ENCODE results near the gene VASP. TPM values are rescaled to one million over a fixed set of nuclear protein-coding genes. Genes with fewer than 3 reads are reported as not detected.

VASP gene
- total and polyA plus RNA-seq, 2 of the 13 experiments (the other 11 are each of a cell fraction or from before 2014, with no cell fraction given): 41.8 to 67.1 TPM

DNA sequence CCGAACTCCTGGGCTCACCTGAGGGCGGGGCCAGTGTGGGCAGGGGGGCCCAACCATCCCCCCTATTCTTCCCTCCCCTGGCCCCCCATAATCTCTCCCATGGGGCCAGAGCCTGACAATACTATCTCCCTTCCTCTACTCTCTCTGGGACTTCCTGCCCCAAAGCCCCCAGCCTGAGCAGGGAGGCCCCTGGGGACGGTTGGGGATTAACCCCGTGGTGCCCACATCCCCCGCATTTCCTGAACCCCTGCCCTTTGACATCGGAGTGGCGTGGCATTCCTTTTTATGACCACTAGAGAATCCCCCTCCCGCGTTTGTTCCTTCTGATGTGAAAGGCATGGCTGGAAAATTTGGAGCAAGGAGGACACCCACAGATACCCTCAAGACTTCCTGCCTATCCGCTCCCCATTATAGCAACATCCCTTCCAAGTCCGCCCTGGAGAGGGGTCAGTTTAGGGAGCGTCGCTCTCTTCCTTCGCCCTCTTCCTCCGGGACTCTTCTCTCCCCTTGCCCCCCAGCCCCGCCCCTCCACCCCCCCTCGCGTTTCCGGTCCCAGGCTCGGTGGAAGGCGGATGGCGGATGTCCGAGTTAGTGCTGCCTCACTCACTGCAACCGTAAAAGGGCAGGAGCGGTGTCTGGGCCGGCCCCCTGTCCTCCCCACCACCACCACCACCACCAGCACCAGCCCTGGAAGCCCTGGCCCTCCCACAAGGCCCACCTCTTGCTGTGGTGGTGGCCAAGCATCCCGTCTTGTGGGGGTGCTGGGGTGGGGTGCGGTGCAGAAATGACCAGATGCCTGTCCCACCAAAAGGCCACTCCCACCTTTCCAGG, 1.8 kb downstream of the VASP start (continued):
- TF ChIP-seq ZNF616 (CRISPR knock-in tag; IDR thresholded peaks at IDR 0.05; ENCODE audit: low read depth): no peak
- TF ChIP-seq GTF3A (CRISPR knock-in tag; conservative IDR thresholded peaks at IDR 0.05): no peak
- TF ChIP-seq, protein P1, sequence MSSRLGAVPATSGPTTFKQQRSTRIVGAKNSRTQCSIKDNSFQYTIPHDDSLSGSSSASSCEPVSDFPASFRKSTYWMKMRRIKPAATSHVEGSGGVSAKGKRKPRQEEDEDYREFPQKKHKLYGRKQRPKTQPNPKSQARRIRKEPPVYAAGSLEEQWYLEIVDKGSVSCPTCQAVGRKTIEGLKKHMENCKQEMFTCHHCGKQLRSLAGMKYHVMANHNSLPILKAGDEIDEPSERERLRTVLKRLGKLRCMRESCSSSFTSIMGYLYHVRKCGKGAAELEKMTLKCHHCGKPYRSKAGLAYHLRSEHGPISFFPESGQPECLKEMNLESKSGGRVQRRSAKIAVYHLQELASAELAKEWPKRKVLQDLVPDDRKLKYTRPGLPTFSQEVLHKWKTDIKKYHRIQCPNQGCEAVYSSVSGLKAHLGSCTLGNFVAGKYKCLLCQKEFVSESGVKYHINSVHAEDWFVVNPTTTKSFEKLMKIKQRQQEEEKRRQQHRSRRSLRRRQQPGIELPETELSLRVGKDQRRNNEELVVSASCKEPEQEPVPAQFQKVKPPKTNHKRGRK (CRISPR knock-in tag; IDR thresholded peaks at IDR 0.05): no peak
- no peak for TF ChIP-seq RARG (CRISPR knock-in tag; IDR thresholded peaks at IDR 0.05; ENCODE audit: low read depth)
- TF ChIP-seq GLI4 (CRISPR knock-in tag; IDR thresholded peaks at IDR 0.05; ENCODE audit: borderline replicate concordance): no peak
- TF ChIP-seq ZNF44 (CRISPR knock-in tag; IDR thresholded peaks at IDR 0.05): no peak
- no peak for TF ChIP-seq CBX5 (CRISPR knock-in tag; IDR thresholded peaks at IDR 0.05; ENCODE audit: borderline replicate concordance)
- TF ChIP-seq ZNF746 (CRISPR knock-in tag; IDR thresholded peaks at IDR 0.05): no peak
- TF ChIP-seq ZNF367 (CRISPR knock-in tag; IDR thresholded peaks at IDR 0.05; ENCODE audit: borderline replicate concordance): no peak
- TF ChIP-seq, protein P2, sequence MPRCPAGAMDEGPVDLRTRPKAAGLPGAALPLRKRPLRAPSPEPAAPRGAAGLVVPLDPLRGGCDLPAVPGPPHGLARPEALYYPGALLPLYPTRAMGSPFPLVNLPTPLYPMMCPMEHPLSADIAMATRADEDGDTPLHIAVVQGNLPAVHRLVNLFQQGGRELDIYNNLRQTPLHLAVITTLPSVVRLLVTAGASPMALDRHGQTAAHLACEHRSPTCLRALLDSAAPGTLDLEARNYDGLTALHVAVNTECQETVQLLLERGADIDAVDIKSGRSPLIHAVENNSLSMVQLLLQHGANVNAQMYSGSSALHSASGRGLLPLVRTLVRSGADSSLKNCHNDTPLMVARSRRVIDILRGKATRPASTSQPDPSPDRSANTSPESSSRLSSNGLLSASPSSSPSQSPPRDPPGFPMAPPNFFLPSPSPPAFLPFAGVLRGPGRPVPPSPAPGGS (CRISPR knock-in tag; IDR thresholded peaks at IDR 0.05): no peak
- no peak for TF ChIP-seq KAT8 (CRISPR knock-in tag; IDR thresholded peaks at IDR 0.05)
- TF ChIP-seq SAP130 (CRISPR knock-in tag; IDR thresholded peaks at IDR 0.05; ENCODE audit: low read depth): peak; percentile 61
- no peak for TF ChIP-seq KMT2A (CRISPR knock-in tag; IDR thresholded peaks at IDR 0.05)
- no peak for TF ChIP-seq ZNF839 (CRISPR knock-in tag; IDR thresholded peaks at IDR 0.05; ENCODE audit: borderline replicate concordance)
- TF ChIP-seq PHF20 (CRISPR knock-in tag; IDR thresholded peaks at IDR 0.05): no peak
- TF ChIP-seq ZNF713 (CRISPR knock-in tag; IDR thresholded peaks at IDR 0.05): no peak
- no peak for TF ChIP-seq ZBTB38 (CRISPR knock-in tag; IDR thresholded peaks at IDR 0.05)
- TF ChIP-seq PITX1 (CRISPR knock-in tag; IDR thresholded peaks at IDR 0.05): peak; percentile 34; the same call in 1 of the 2 replicates
- TF ChIP-seq RNF2 (conservative IDR thresholded peaks at IDR 0.05; ENCODE audit: low read depth): no peak
- no peak for TF ChIP-seq ZNF577 (CRISPR knock-in tag; IDR thresholded peaks at IDR 0.05; ENCODE audit: borderline replicate concordance, low read depth)
- no peak for TF ChIP-seq ATAD3A (CRISPR knock-in tag; IDR thresholded peaks at IDR 0.05)
- TF ChIP-seq, protein P3, sequence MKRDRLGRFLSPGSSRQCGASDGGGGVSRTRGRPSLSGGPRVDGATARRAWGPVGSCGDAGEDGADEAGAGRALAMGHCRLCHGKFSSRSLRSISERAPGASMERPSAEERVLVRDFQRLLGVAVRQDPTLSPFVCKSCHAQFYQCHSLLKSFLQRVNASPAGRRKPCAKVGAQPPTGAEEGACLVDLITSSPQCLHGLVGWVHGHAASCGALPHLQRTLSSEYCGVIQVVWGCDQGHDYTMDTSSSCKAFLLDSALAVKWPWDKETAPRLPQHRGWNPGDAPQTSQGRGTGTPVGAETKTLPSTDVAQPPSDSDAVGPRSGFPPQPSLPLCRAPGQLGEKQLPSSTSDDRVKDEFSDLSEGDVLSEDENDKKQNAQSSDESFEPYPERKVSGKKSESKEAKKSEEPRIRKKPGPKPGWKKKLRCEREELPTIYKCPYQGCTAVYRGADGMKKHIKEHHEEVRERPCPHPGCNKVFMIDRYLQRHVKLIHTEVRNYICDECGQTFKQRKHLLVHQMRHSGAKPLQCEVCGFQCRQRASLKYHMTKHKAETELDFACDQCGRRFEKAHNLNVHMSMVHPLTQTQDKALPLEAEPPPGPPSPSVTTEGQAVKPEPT (CRISPR knock-in tag; IDR thresholded peaks at IDR 0.05; ENCODE audit: low read depth): no peak
- no peak for TF ChIP-seq DMTF1 (CRISPR knock-in tag; IDR thresholded peaks at IDR 0.05)
- no peak for TF ChIP-seq RFX1 (IDR thresholded peaks at IDR 0.05)
